ENCODE results near the gene HECTD4.

The HECTD4 gene

DNA sequence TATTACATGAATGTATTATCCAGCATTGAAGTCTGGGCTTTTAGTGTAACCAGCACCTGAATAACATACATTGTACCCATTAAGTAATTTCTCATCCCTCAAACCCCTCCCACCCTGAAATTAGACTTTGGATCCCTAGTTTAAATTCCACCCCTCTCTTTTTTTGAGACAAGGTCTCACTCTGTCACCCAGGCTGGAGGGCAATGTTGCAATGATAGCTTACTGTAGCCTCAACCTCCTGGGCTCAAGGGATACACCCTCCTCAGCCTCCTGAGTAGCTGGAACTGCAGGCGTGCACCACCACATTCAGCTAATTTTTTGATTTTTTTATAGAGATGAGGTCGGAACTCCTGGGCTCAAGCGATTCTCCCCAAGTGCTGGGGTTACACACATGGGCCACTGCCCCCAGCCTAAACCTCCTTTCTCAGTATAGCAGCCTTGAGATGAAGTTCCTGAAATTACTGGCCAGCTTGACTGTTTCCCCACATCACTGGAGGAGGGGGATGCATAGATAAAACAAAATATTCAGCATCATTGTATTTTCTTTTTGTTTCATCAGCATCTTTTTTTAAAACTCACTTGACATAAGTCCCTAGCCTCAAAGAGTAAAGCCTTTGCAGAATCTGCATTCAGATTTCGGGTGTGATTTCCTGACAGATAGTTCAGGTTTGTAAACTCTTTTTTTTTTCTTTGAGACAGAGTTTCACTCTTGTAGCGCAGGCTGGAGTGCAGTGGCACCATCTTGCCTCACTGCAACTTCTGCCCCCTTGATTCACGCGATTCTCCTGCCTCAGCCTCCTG, 43.6 kb upstream of the HECTD4 start:
- Histone ChIP-seq H3K79me2 (peaks cover 29% of the 10 kb centered on the region), H3K9ac (no peak overlapping the region), H3K4me2 (ENCODE audit: low read length) (no peak overlapping the region), H3K4me3 (ENCODE audit: low read depth, low read length) (no peak overlapping the region), H3K9me3 (ENCODE audit: control insufficient read depth, low read length) (no peaks in the 10 kb centered on the region), H3K27ac (no peak overlapping the region), H2AFZ (no peak overlapping the region), H3K4me1 (no peaks in the 10 kb centered on the region), H3K27me3 (ENCODE audit: control insufficient read depth, insufficient read depth, low read length) (no peaks in the 10 kb centered on the region), H3K36me3 (ENCODE audit: control insufficient read depth, insufficient read depth, low read length) (no peaks in the 10 kb centered on the region)
- no peak for TF ChIP-seq CTCF (IDR thresholded peaks at IDR 0.05)

- Histone ChIP-seq H3K27ac (no peak overlapping the region), H3K36me3 (ENCODE audit: control insufficient read depth, insufficient read depth, low read length) (no peaks in the 10 kb centered on the region), H3K79me2 (peaks cover 32% of the 10 kb centered on the region), H3K9ac (no peak overlapping the region), H3K4me3 (ENCODE audit: low read depth, low read length) (no peak overlapping the region), H3K4me1 (peaks cover 3% of the 10 kb centered on the region), H3K27me3 (ENCODE audit: control insufficient read depth, insufficient read depth, low read length) (no peaks in the 10 kb centered on the region), H3K4me2 (ENCODE audit: low read length) (no peak overlapping the region), H2AFZ (no peak overlapping the region), H3K9me3 (ENCODE audit: control insufficient read depth, low read length) (no peaks in the 10 kb centered on the region)
- TF ChIP-seq CTCF (IDR thresholded peaks at IDR 0.05), result no peak
Observed at GRCh38 chr12:112424126-112424525, 41.9 kb upstream of the HECTD4 start.

GRCh38 chr12:112422531-112422930, 40.3 kb upstream of the HECTD4 start:
- no peak overlapping the region for H3K4me2 ChIP-seq (ENCODE audit: low read length)
- TF ChIP-seq CTCF (IDR thresholded peaks at IDR 0.05), result no peak
- no peaks in the 10 kb centered on the region for H3K27me3 ChIP-seq (ENCODE audit: control insufficient read depth, insufficient read depth, low read length)
- peaks cover 3% of the 10 kb centered on the region for H3K4me1 ChIP-seq
- no peak overlapping the region for H3K9ac ChIP-seq
- H3K4me3 ChIP-seq (ENCODE audit: low read depth, low read length), result no peak overlapping the region
- peaks cover 33% of the 10 kb centered on the region for H3K79me2 ChIP-seq
- no peak overlapping the region for H2AFZ ChIP-seq
- no peaks in the 10 kb centered on the region for H3K9me3 ChIP-seq (ENCODE audit: control insufficient read depth, low read length)
- no peaks in the 10 kb centered on the region for H3K36me3 ChIP-seq (ENCODE audit: control insufficient read depth, insufficient read depth, low read length)
- H3K27ac ChIP-seq, result no peak overlapping the region

- TF ChIP-seq CTCF (IDR thresholded peaks at IDR 0.05), result no peak
- H3K9me3 ChIP-seq (ENCODE audit: control insufficient read depth, low read length), result no peaks in the 10 kb centered on the region
- no peaks in the 10 kb centered on the region for H3K27me3 ChIP-seq (ENCODE audit: control insufficient read depth, insufficient read depth, low read length)
- peaks cover 3% of the 10 kb centered on the region for H3K4me1 ChIP-seq
- H3K36me3 ChIP-seq (ENCODE audit: control insufficient read depth, insufficient read depth, low read length), result no peaks in the 10 kb centered on the region
- H3K4me3 ChIP-seq (ENCODE audit: low read depth, low read length), result no peak overlapping the region
- no peak overlapping the region for H3K9ac ChIP-seq
- no peak overlapping the region for H2AFZ ChIP-seq
- peaks cover 28% of the 10 kb centered on the region for H3K79me2 ChIP-seq
- no peak overlapping the region for H3K4me2 ChIP-seq (ENCODE audit: low read length)
- H3K27ac ChIP-seq, result no peak overlapping the region
Observed at GRCh38 chr12:112421363-112421762, 39.1 kb upstream of the HECTD4 start.

GRCh38 chr12:112420740-112421139, 38.5 kb upstream of the HECTD4 start:
- Histone ChIP-seq H3K36me3 (ENCODE audit: control insufficient read depth, insufficient read depth, low read length) (no peaks in the 10 kb centered on the region), H3K9ac (no peak overlapping the region), H3K4me1 (peaks cover 3% of the 10 kb centered on the region), H3K79me2 (peaks cover 25% of the 10 kb centered on the region), H3K4me3 (ENCODE audit: low read depth, low read length) (no peak overlapping the region), H3K4me2 (ENCODE audit: low read length) (no peak overlapping the region), H2AFZ (no peak overlapping the region), H3K27me3 (ENCODE audit: control insufficient read depth, insufficient read depth, low read length) (no peaks in the 10 kb centered on the region), H3K9me3 (ENCODE audit: control insufficient read depth, low read length) (no peaks in the 10 kb centered on the region), H3K27ac (no peak overlapping the region)
- no peak for TF ChIP-seq CTCF (IDR thresholded peaks at IDR 0.05)

Measured in parathyroid adenoma (tissue), 2 donors.